ENCODE data around the gene RPL21.
A peak's percentile ranks its signal among the peaks of the same experiment; 100 is the strongest.
"Not testable (repeated sequence)": the region's sequence is repeated elsewhere in the genome, so short reads cannot be mapped to it uniquely, and the experiment has no call there.

The RPL21 gene

GRCh38 chr13:27222100-27222499 lies 29.3 kb upstream of the RPL21 start:
- H3K4me3 ChIP-seq (ENCODE audit: low read depth, low read length); H3K9ac ChIP-seq (ENCODE audit: low read depth, low read length); H3K36me3 ChIP-seq (ENCODE audit: control insufficient read depth, insufficient read depth, low read length): not testable (repeated sequence)

GRCh38 chr13:27226991-27227390 lies 24.4 kb upstream of the RPL21 start:
- no peak overlapping the region for H3K4me3 ChIP-seq (ENCODE audit: low read depth, low read length)
- no peaks in the 10 kb centered on the region for H3K4me1 ChIP-seq (ENCODE audit: control insufficient read depth, insufficient read depth, low read length)
- H3K36me3 ChIP-seq (ENCODE audit: control insufficient read depth, insufficient read depth, low read length): no peaks in the 10 kb centered on the region
- no peak overlapping the region for H3K9ac ChIP-seq (ENCODE audit: low read depth, low read length)
- no peak overlapping the region for H3K27ac ChIP-seq (ENCODE audit: low read depth, low read length)
- peaks cover 5% of the 10 kb centered on the region for H3K9me3 ChIP-seq (ENCODE audit: control insufficient read depth, insufficient read depth, low read length)
- no peaks in the 10 kb centered on the region for H3K27me3 ChIP-seq (ENCODE audit: control insufficient read depth, insufficient read depth, low read length)

More at GRCh38 chr13:27222100-27222499, 29.3 kb upstream of the RPL21 start:
- not testable (repeated sequence) for H3K27ac ChIP-seq (ENCODE audit: low read depth, low read length); H3K9me3 ChIP-seq (ENCODE audit: control insufficient read depth, insufficient read depth, low read length); H3K27me3 ChIP-seq (ENCODE audit: control insufficient read depth, insufficient read depth, low read length); H3K4me1 ChIP-seq (ENCODE audit: control insufficient read depth, insufficient read depth, low read length)

- no peak overlapping the region for H3K27ac ChIP-seq (ENCODE audit: low read depth, low read length)
- H3K9ac ChIP-seq (ENCODE audit: low read depth, low read length): no peak overlapping the region
- peaks cover 5% of the 10 kb centered on the region for H3K9me3 ChIP-seq (ENCODE audit: control insufficient read depth, insufficient read depth, low read length)
- H3K27me3 ChIP-seq (ENCODE audit: control insufficient read depth, insufficient read depth, low read length): no peaks in the 10 kb centered on the region
- no peak overlapping the region for H3K4me3 ChIP-seq (ENCODE audit: low read depth, low read length)
- no peaks in the 10 kb centered on the region for H3K4me1 ChIP-seq (ENCODE audit: control insufficient read depth, insufficient read depth, low read length)
- no peaks in the 10 kb centered on the region for H3K36me3 ChIP-seq (ENCODE audit: control insufficient read depth, insufficient read depth, low read length)
These were observed 23.2 kb upstream of the RPL21 start for GRCh38 chr13:27228131-27228530.

GRCh38 chr13:27229642-27230041 lies 21.7 kb upstream of the RPL21 start:
- Histone ChIP-seq H3K36me3 (ENCODE audit: control insufficient read depth, insufficient read depth, low read length) (no peaks in the 10 kb centered on the region), H3K9me3 (ENCODE audit: control insufficient read depth, insufficient read depth, low read length) (peaks cover 5% of the 10 kb centered on the region), H3K27ac (ENCODE audit: low read depth, low read length) (no peak overlapping the region), H3K4me3 (ENCODE audit: low read depth, low read length) (no peak overlapping the region), H3K9ac (ENCODE audit: low read depth, low read length) (no peak overlapping the region), H3K27me3 (ENCODE audit: control insufficient read depth, insufficient read depth, low read length) (no peaks in the 10 kb centered on the region), H3K4me1 (ENCODE audit: control insufficient read depth, insufficient read depth, low read length) (no peaks in the 10 kb centered on the region)

GRCh38 chr13:27233964-27234363 lies 17.4 kb upstream of the RPL21 start:
- no peak overlapping the region for H3K4me3 ChIP-seq (ENCODE audit: low read depth, low read length)
- no peaks in the 10 kb centered on the region for H3K36me3 ChIP-seq (ENCODE audit: control insufficient read depth, insufficient read depth, low read length)
- H3K9me3 ChIP-seq (ENCODE audit: control insufficient read depth, insufficient read depth, low read length): no peaks in the 10 kb centered on the region
- H3K4me1 ChIP-seq (ENCODE audit: control insufficient read depth, insufficient read depth, low read length): no peaks in the 10 kb centered on the region
- no peak overlapping the region for H3K27ac ChIP-seq (ENCODE audit: low read depth, low read length)
- no peaks in the 10 kb centered on the region for H3K27me3 ChIP-seq (ENCODE audit: control insufficient read depth, insufficient read depth, low read length)
- no peak overlapping the region for H3K9ac ChIP-seq (ENCODE audit: low read depth, low read length)

GRCh38 chr13:27236478-27236877 lies 14.9 kb upstream of the RPL21 start:
- Histone ChIP-seq H3K27me3 (ENCODE audit: control insufficient read depth, insufficient read depth, low read length) (no peaks in the 10 kb centered on the region), H3K36me3 (ENCODE audit: control insufficient read depth, insufficient read depth, low read length) (no peaks in the 10 kb centered on the region), H3K4me3 (ENCODE audit: low read depth, low read length) (no peak overlapping the region)

GRCh38 chr13:27242702-27243101 lies 8.7 kb upstream of the RPL21 start:
- Histone ChIP-seq H3K36me3 (ENCODE audit: control insufficient read depth, insufficient read depth, low read length) (no peaks in the 10 kb centered on the region), H3K4me1 (ENCODE audit: control insufficient read depth, insufficient read depth, low read length) (peaks cover 22% of the 10 kb centered on the region), H3K4me3 (ENCODE audit: low read depth, low read length) (no peak overlapping the region), H3K9ac (ENCODE audit: low read depth, low read length) (no peak overlapping the region), H3K27me3 (ENCODE audit: control insufficient read depth, insufficient read depth, low read length) (no peaks in the 10 kb centered on the region), H3K9me3 (ENCODE audit: control insufficient read depth, insufficient read depth, low read length) (no peaks in the 10 kb centered on the region), H3K27ac (ENCODE audit: low read depth, low read length) (no peak overlapping the region)

More at GRCh38 chr13:27236478-27236877, 14.9 kb upstream of the RPL21 start:
- no peak overlapping the region for H3K27ac ChIP-seq (ENCODE audit: low read depth, low read length)
- H3K9ac ChIP-seq (ENCODE audit: low read depth, low read length): no peak overlapping the region
- no peaks in the 10 kb centered on the region for H3K4me1 ChIP-seq (ENCODE audit: control insufficient read depth, insufficient read depth, low read length)
- no peaks in the 10 kb centered on the region for H3K9me3 ChIP-seq (ENCODE audit: control insufficient read depth, insufficient read depth, low read length)

- Histone ChIP-seq H3K27ac (ENCODE audit: low read depth, low read length) (peak overlapping the region; percentile 71), H3K4me1 (ENCODE audit: control insufficient read depth, insufficient read depth, low read length) (peaks cover 22% of the 10 kb centered on the region), H3K27me3 (ENCODE audit: control insufficient read depth, insufficient read depth, low read length) (no peaks in the 10 kb centered on the region), H3K9ac (ENCODE audit: low read depth, low read length) (no peak overlapping the region), H3K36me3 (ENCODE audit: control insufficient read depth, insufficient read depth, low read length) (no peaks in the 10 kb centered on the region), H3K9me3 (ENCODE audit: control insufficient read depth, insufficient read depth, low read length) (no peaks in the 10 kb centered on the region), H3K4me3 (ENCODE audit: low read depth, low read length) (no peak overlapping the region)
These were observed 5.7 kb upstream of the RPL21 start for GRCh38 chr13:27245610-27246009.

GRCh38 chr13:27250833-27251165 lies 559 bp upstream of the RPL21 start:
- Histone ChIP-seq H3K9ac (ENCODE audit: low read depth, low read length) (peak overlapping the region; percentile 100), H3K27ac (ENCODE audit: low read depth, low read length) (peak overlapping the region; percentile 98), H3K9me3 (ENCODE audit: control insufficient read depth, insufficient read depth, low read length) (no peaks in the 10 kb centered on the region), H3K36me3 (ENCODE audit: control insufficient read depth, insufficient read depth, low read length) (peaks cover 29% of the 10 kb centered on the region), H3K4me1 (ENCODE audit: control insufficient read depth, insufficient read depth, low read length) (peaks cover 17% of the 10 kb centered on the region), H3K27me3 (ENCODE audit: control insufficient read depth, insufficient read depth, low read length) (no peaks in the 10 kb centered on the region), H3K4me3 (ENCODE audit: low read depth, low read length) (peak overlapping the region; percentile 98)

GRCh38 chr13:27252467-27252866 lies 1.1 kb downstream of the RPL21 start:
- Histone ChIP-seq H3K9me3 (ENCODE audit: control insufficient read depth, insufficient read depth, low read length) (no peaks in the 10 kb centered on the region), H3K4me3 (ENCODE audit: low read depth, low read length) (peak overlapping the region; percentile 98), H3K27me3 (ENCODE audit: control insufficient read depth, insufficient read depth, low read length) (no peaks in the 10 kb centered on the region), H3K4me1 (ENCODE audit: control insufficient read depth, insufficient read depth, low read length) (peaks cover 9% of the 10 kb centered on the region), H3K36me3 (ENCODE audit: control insufficient read depth, insufficient read depth, low read length) (peaks cover 46% of the 10 kb centered on the region), H3K9ac (ENCODE audit: low read depth, low read length) (peak overlapping the region; percentile 100), H3K27ac (ENCODE audit: low read depth, low read length) (peak overlapping the region; percentile 98)

- Histone ChIP-seq H3K4me1 (ENCODE audit: control insufficient read depth, insufficient read depth, low read length) (peaks cover 29% of the 10 kb centered on the region), H3K9me3 (ENCODE audit: control insufficient read depth, insufficient read depth, low read length) (no peaks in the 10 kb centered on the region), H3K4me3 (ENCODE audit: low read depth, low read length) (no peak overlapping the region), H3K27ac (ENCODE audit: low read depth, low read length) (peak overlapping the region; percentile 23), H3K36me3 (ENCODE audit: control insufficient read depth, insufficient read depth, low read length) (peaks cover 82% of the 10 kb centered on the region), H3K9ac (ENCODE audit: low read depth, low read length) (no peak overlapping the region), H3K27me3 (ENCODE audit: control insufficient read depth, insufficient read depth, low read length) (no peaks in the 10 kb centered on the region)
These were observed 5.8 kb downstream of the RPL21 start for GRCh38 chr13:27257233-27257568.

GRCh38 chr13:27257648-27258253 lies 6.4 kb downstream of the RPL21 start:
- no peaks in the 10 kb centered on the region for H3K27me3 ChIP-seq (ENCODE audit: control insufficient read depth, insufficient read depth, low read length)
- no peak overlapping the region for H3K9ac ChIP-seq (ENCODE audit: low read depth, low read length)
- H3K4me1 ChIP-seq (ENCODE audit: control insufficient read depth, insufficient read depth, low read length): peaks cover 29% of the 10 kb centered on the region
- H3K4me3 ChIP-seq (ENCODE audit: low read depth, low read length): no peak overlapping the region
- peaks cover 82% of the 10 kb centered on the region for H3K36me3 ChIP-seq (ENCODE audit: control insufficient read depth, insufficient read depth, low read length)
- no peaks in the 10 kb centered on the region for H3K9me3 ChIP-seq (ENCODE audit: control insufficient read depth, insufficient read depth, low read length)
- H3K27ac ChIP-seq (ENCODE audit: low read depth, low read length): peak overlapping the region; percentile 43

Measured in HUES48 (cell line).